Neural progenitor cell (in vitro differentiated cells): ENCODE data around the gene PHPT1. TPM values are rescaled to one million over a fixed set of nuclear protein-coding genes. Genes with fewer than 3 reads are reported as not detected.
A peak's percentile ranks its signal among the peaks of the same experiment; 100 is the strongest.

Source experiments
- DNase-seq: peaks from one replicate; pipeline ENCODE4 v3.0.0-alpha.2; 2016; ENCODE audit warnings: low spot score
- H2AFZ ChIP-seq: fragments of 200-600 bp; sonication (generic); replicated peaks from 2 replicates; pipeline ENCODE4 v1.6.1; 2016; ENCODE audit warnings: antibody characterized with exemption
- H3F3A ChIP-seq: fragments of 200-600 bp; sonication (generic); 2 replicates; pipeline ENCODE4 v1.6.1; 2016; ENCODE audit warnings: antibody characterized with exemption, low read depth
- H3K27ac ChIP-seq: fragments of 200-600 bp; sonication (generic); 2 replicates; pipeline ENCODE4 v1.5.1; 2016; ENCODE audit warnings: mild to moderate bottlenecking
- H3K27me3 ChIP-seq: fragments of 200-600 bp; sonication (generic); 2 replicates; pipeline ENCODE4 v1.6.1; 2016; ENCODE audit warnings: mild to moderate bottlenecking, moderate library complexity
- H3K36me3 ChIP-seq: fragments of 200-600 bp; sonication (generic); 2 replicates; pipeline ENCODE4 v1.5.1; 2016
- H3K4me1 ChIP-seq: fragments of 200-600 bp; sonication (generic); 2 replicates; pipeline ENCODE4 v1.6.1; 2016; ENCODE audit warnings: mixed run types
- H3K4me2 ChIP-seq: fragments of 200-600 bp; sonication (generic); 2 replicates; pipeline ENCODE4 v1.6.1; 2016
- H3K4me3 ChIP-seq: fragments of 200-600 bp; sonication (generic); 2 replicates; pipeline ENCODE4 v1.5.1; 2016
- H3K79me2 ChIP-seq: fragments of 200-600 bp; sonication (generic); 2 replicates; pipeline ENCODE4 v1.6.1; 2016; ENCODE audit warnings: low read depth
- H3K9ac ChIP-seq: fragments of 200-600 bp; sonication (generic); 2 replicates; pipeline ENCODE4 v1.6.1; 2016
- H3K9me3 ChIP-seq: fragments of 200-600 bp; sonication (generic); 2 replicates; pipeline ENCODE4 v1.5.1; 2016; ENCODE audit warnings: low read depth
- H4K20me1 ChIP-seq: fragments of 200-600 bp; sonication (generic); 2 replicates; pipeline ENCODE4 v1.6.1; 2016; ENCODE audit warnings: low read depth
- H3K27ac Mint-ChIP-seq: 3 replicates; pipeline ENCODE4 v1.8.0; 2021; ENCODE audit warnings: mixed read lengths
- H3K27me3 Mint-ChIP-seq: 2 replicates; pipeline ENCODE4 v1.8.0; 2022; ENCODE audit warnings: low read depth, mild to moderate bottlenecking, inconsistent platforms, moderate library complexity, mixed read lengths; ENCODE audit not compliant: insufficient read depth
- H3K36me3 Mint-ChIP-seq: 3 replicates; pipeline ENCODE4 v1.8.0; 2021; ENCODE audit warnings: mixed read lengths
- H3K4me1 Mint-ChIP-seq: 3 replicates; pipeline ENCODE4 v1.8.0; 2021; ENCODE audit warnings: mixed read lengths
- H3K4me3 Mint-ChIP-seq: 3 replicates; pipeline ENCODE4 v1.8.0; 2021; ENCODE audit warnings: mild to moderate bottlenecking, moderate library complexity, mixed read lengths
- H3K9me3 Mint-ChIP-seq: 3 replicates; pipeline ENCODE4 v1.8.0; 2020; ENCODE audit warnings: mixed read lengths
- CTCF ChIP-seq: fragments of 200-600 bp; sonication (generic); IDR thresholded peaks from 2 replicates; pipeline ENCODE4 v1.5.1; 2017; ENCODE audit warnings: antibody characterized with exemption, mild to moderate bottlenecking
- EZH2 ChIP-seq: fragments of 200-600 bp; sonication (generic); IDR thresholded peaks from 2 replicates; pipeline ENCODE4 v1.6.1; 2017; ENCODE audit warnings: antibody characterized with exemption, mild to moderate bottlenecking, moderate library complexity
- EZH2phosphoT487 ChIP-seq: fragments of 200-600 bp; sonication (generic); IDR thresholded peaks from 2 replicates; pipeline ENCODE4 v1.6.1; 2017; ENCODE audit warnings: antibody characterized with exemption
- total RNA-seq: library from RNA; depleted of rRNA; stranded (reverse); fragments of >200 nt; gene quantifications from 2 replicates; pipeline ENCODE4 v1.2.3, GENCODE V29; 2015; ENCODE audit warnings: low replicate concordance

Gene PHPT1
- total RNA-seq, 1 donor from 2014 or later: 58.8 TPM

GRCh38 chr9:136806067-136806466, 43.1 kb upstream of the PHPT1 start:
- no peak for TF ChIP-seq CTCF
- no peak for TF ChIP-seq EZH2
- no peak for TF ChIP-seq EZH2phosphoT487
- Histone ChIP-seq H3K4me2 (no peak overlapping the region), H4K20me1 (peaks cover 27% of the 10 kb centered on the region), H3K27ac (no peak overlapping the region), H3K9me3 (no peaks in the 10 kb centered on the region), H3K36me3 (peaks cover 3% of the 10 kb centered on the region), H3K79me2 (peaks cover 32% of the 10 kb centered on the region), H3K4me1 (peaks cover 29% of the 10 kb centered on the region), H3K4me3 (no peak overlapping the region), H3F3A (peaks cover 11% of the 10 kb centered on the region), H3K27me3 (peaks cover 5% of the 10 kb centered on the region), H2AFZ (no peak overlapping the region), H3K9ac (no peak overlapping the region)
- Mint-ChIP-seq H3K27ac (no peak overlapping the region), H3K9me3 (peaks cover 2% of the 10 kb centered on the region), H3K4me3 (peak overlapping the region; percentile 91), H3K27me3 (peaks cover 16% of the 10 kb centered on the region), H3K36me3 (peaks cover 15% of the 10 kb centered on the region), H3K4me1 (peaks cover 40% of the 10 kb centered on the region)
- DNase-seq: no peak

- no peak for DNase-seq
- no peak overlapping the region for H2AFZ ChIP-seq
- peaks cover 2% of the 10 kb centered on the region for H3K9me3 Mint-ChIP-seq
- TF ChIP-seq EZH2phosphoT487 (no peak), EZH2 (no peak), CTCF (no peak)
- H3K27ac ChIP-seq: no peak overlapping the region
- H3K36me3 ChIP-seq: peaks cover 3% of the 10 kb centered on the region
- H3K4me3 Mint-ChIP-seq: peak overlapping the region; percentile 91
- H3K27ac Mint-ChIP-seq: no peak overlapping the region
- peaks cover 33% of the 10 kb centered on the region for H4K20me1 ChIP-seq
- H3K4me3 ChIP-seq: peak overlapping the region; percentile 100
- H3K4me2 ChIP-seq: peak overlapping the region; percentile 92
- peaks cover 38% of the 10 kb centered on the region for H3K79me2 ChIP-seq
- peaks cover 16% of the 10 kb centered on the region for H3K36me3 Mint-ChIP-seq
- no peak overlapping the region for H3K9ac ChIP-seq
- H3K4me1 Mint-ChIP-seq: peaks cover 37% of the 10 kb centered on the region
- peaks cover 25% of the 10 kb centered on the region for H3K4me1 ChIP-seq
- peaks cover 5% of the 10 kb centered on the region for H3F3A ChIP-seq
- peaks cover 13% of the 10 kb centered on the region for H3K27me3 Mint-ChIP-seq
- peaks cover 5% of the 10 kb centered on the region for H3K27me3 ChIP-seq
- no peaks in the 10 kb centered on the region for H3K9me3 ChIP-seq
Measured at GRCh38 chr9:136806631-136807201, 42.5 kb upstream of the PHPT1 start.

- Mint-ChIP-seq H3K9me3 (peaks cover 2% of the 10 kb centered on the region), H3K4me3 (peak within 1 kb of the TSS; percentile 91), H3K27ac (peak within 1 kb of the TSS; percentile 13), H3K27me3 (peaks cover 6% of the 10 kb centered on the region), H3K4me1 (peaks cover 32% of the 10 kb centered on the region), H3K36me3 (peaks cover 16% of the 10 kb centered on the region)
- DNase-seq: peak; percentile 92
- H3K4me1 ChIP-seq: peaks cover 25% of the 10 kb centered on the region
- peaks cover 39% of the 10 kb centered on the region for H4K20me1 ChIP-seq
- H3K9me3 ChIP-seq: no peaks in the 10 kb centered on the region
- H2AFZ ChIP-seq: peak within 1 kb of the TSS; percentile 94
- no peaks in the 10 kb centered on the region for H3F3A ChIP-seq
- H3K4me3 ChIP-seq: peak within 1 kb of the TSS; percentile 100
- no peaks in the 10 kb centered on the region for H3K27me3 ChIP-seq
- peak within 1 kb of the TSS; percentile 83 for H3K9ac ChIP-seq
- H3K36me3 ChIP-seq: peaks cover 3% of the 10 kb centered on the region
- H3K27ac ChIP-seq: peak within 1 kb of the TSS; percentile 61
- peaks cover 46% of the 10 kb centered on the region for H3K79me2 ChIP-seq
- no peak for TF ChIP-seq EZH2
- no peak for TF ChIP-seq EZH2phosphoT487
- TF ChIP-seq CTCF: no peak
- H3K4me2 ChIP-seq: peak within 1 kb of the TSS; percentile 92
Measured at GRCh38 chr9:136807281-136808074, 41.7 kb upstream of the PHPT1 start, which contains the start of gene RABL6. Gene RABL6 (plus strand): TSS chr9:136807948. CDS start chr9:136808197, 249 bp downstream.
